ENCODE data around the gene DLGAP1.

Gene DLGAP1

GRCh38 chr18:3851159-3851558 lies 603.9 kb downstream of the DLGAP1 start:
- no peaks in the 10 kb centered on the region for H3K36me3 ChIP-seq (ENCODE audit: control insufficient read depth in 1 of 2, insufficient read depth in 2 of 2, low read length in 2 of 2)
- H3K27ac ChIP-seq (ENCODE audit: low read depth, low read length) = no peak overlapping the region
- no peaks in the 10 kb centered on the region for H3K27me3 ChIP-seq (ENCODE audit: control insufficient read depth in 1 of 2, insufficient read depth in 2 of 2, low read length in 2 of 2)
- no peaks in the 10 kb centered on the region for H3K9me3 ChIP-seq (ENCODE audit: control insufficient read depth in 1 of 2, low read length in 2 of 2)
- H3K4me1 ChIP-seq (ENCODE audit: control insufficient read depth in 1 of 2, insufficient read depth in 2 of 2, low read length in 2 of 2) = no peaks in the 10 kb centered on the region
- no peak overlapping the region for H3K9ac ChIP-seq (ENCODE audit: low read depth in 1 of 2, low read length in 2 of 2)
- H3K4me3 ChIP-seq (ENCODE audit: low read depth in 1 of 2, low read length in 2 of 2) = no peak overlapping the region

DNA sequence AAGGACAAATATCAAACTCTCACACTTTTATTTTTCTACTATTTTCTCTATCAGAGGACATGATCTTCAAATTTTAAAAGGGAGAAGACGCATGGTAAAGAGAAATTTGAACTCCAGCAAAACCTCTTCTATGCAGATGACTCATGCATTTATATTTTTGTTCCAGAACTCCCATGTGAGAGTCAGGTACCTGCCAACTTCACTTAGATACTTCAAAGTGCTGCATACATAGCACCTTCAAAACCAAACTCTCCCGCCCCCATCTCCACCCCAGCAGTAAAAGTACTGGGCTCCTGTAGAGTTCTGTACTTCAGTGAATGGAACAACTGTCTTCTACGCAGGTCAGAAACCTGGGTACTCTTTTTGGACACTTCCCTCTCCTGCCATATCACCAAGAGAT lies 606.8 kb downstream of the DLGAP1 start:
- Histone ChIP-seq H3K9me3 (ENCODE audit: control insufficient read depth in 1 of 2, low read length in 2 of 2) (no peaks in the 10 kb centered on the region), H3K9ac (ENCODE audit: low read depth in 1 of 2, low read length in 2 of 2) (no peak overlapping the region), H3K27ac (ENCODE audit: low read depth, low read length) (no peak overlapping the region), H3K4me1 (ENCODE audit: control insufficient read depth in 1 of 2, insufficient read depth in 2 of 2, low read length in 2 of 2) (no peaks in the 10 kb centered on the region), H3K27me3 (ENCODE audit: control insufficient read depth in 1 of 2, insufficient read depth in 2 of 2, low read length in 2 of 2) (no peaks in the 10 kb centered on the region), H3K36me3 (ENCODE audit: control insufficient read depth in 1 of 2, insufficient read depth in 2 of 2, low read length in 2 of 2) (no peaks in the 10 kb centered on the region), H3K4me3 (ENCODE audit: low read depth in 1 of 2, low read length in 2 of 2) (no peak overlapping the region)

DNA sequence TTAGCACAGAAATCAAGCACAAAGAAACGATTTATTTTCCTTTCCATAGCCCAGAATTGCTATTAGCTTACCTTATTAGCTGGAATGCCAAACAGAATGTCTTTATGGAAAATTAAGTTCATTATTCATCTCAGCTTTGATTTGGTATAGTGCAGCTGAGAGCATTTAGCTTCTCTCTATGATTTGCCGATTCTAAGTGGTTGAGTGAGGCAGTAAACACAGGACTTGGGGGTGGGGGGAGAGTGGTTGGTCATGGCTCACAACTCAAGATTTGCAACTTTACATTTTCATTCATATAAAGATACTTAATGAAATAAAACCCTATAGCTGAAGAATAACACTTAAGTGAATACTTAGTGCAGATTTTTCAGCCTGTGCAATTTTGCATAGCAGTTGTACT lies 609.9 kb downstream of the DLGAP1 start:
- no peaks in the 10 kb centered on the region for H3K9me3 ChIP-seq (ENCODE audit: control insufficient read depth in 1 of 2, low read length in 2 of 2)
- no peaks in the 10 kb centered on the region for H3K36me3 ChIP-seq (ENCODE audit: control insufficient read depth in 1 of 2, insufficient read depth in 2 of 2, low read length in 2 of 2)
- H3K4me1 ChIP-seq (ENCODE audit: control insufficient read depth in 1 of 2, insufficient read depth in 2 of 2, low read length in 2 of 2) = no peaks in the 10 kb centered on the region
- no peak overlapping the region for H3K27ac ChIP-seq (ENCODE audit: low read depth, low read length)
- no peaks in the 10 kb centered on the region for H3K27me3 ChIP-seq (ENCODE audit: control insufficient read depth in 1 of 2, insufficient read depth in 2 of 2, low read length in 2 of 2)
- H3K9ac ChIP-seq (ENCODE audit: low read depth in 1 of 2, low read length in 2 of 2) = no peak overlapping the region
- no peak overlapping the region for H3K4me3 ChIP-seq (ENCODE audit: low read depth in 1 of 2, low read length in 2 of 2)

GRCh38 chr18:3842844-3843243 lies 612.3 kb downstream of the DLGAP1 start:
- Histone ChIP-seq H3K9ac (ENCODE audit: low read depth in 1 of 2, low read length in 2 of 2) (no peak overlapping the region), H3K4me3 (ENCODE audit: low read depth in 1 of 2, low read length in 2 of 2) (no peak overlapping the region), H3K36me3 (ENCODE audit: control insufficient read depth in 1 of 2, insufficient read depth in 2 of 2, low read length in 2 of 2) (no peaks in the 10 kb centered on the region)

DNA sequence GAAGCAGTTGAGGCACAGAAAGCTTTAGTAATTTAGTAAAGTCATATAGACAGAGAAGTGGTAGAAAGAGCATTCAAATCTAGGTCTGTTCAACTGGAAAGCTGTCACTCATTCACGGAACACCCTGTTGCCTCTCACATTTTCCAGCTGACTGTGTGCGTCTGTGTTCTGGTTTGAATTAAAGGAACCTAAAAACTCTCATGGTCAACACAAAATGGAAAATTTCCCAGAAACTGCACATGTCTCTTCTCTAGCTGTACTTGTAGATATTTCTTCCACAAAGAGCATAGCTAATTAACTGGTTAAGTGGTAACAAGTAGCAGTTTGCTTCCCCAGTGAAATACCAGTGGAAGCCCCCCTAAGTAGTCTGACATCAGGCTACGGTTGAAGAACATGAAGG lies 614.3 kb downstream of the DLGAP1 start:
- no peaks in the 10 kb centered on the region for H3K9me3 ChIP-seq (ENCODE audit: control insufficient read depth in 1 of 2, low read length in 2 of 2)
- H3K4me3 ChIP-seq (ENCODE audit: low read depth in 1 of 2, low read length in 2 of 2) = no peak overlapping the region
- H3K9ac ChIP-seq (ENCODE audit: low read depth in 1 of 2, low read length in 2 of 2) = no peak overlapping the region
- H3K36me3 ChIP-seq (ENCODE audit: control insufficient read depth in 1 of 2, insufficient read depth in 2 of 2, low read length in 2 of 2) = no peaks in the 10 kb centered on the region
- H3K4me1 ChIP-seq (ENCODE audit: control insufficient read depth in 1 of 2, insufficient read depth in 2 of 2, low read length in 2 of 2) = no peaks in the 10 kb centered on the region
- no peak overlapping the region for H3K27ac ChIP-seq (ENCODE audit: low read depth, low read length)
- no peaks in the 10 kb centered on the region for H3K27me3 ChIP-seq (ENCODE audit: control insufficient read depth in 1 of 2, insufficient read depth in 2 of 2, low read length in 2 of 2)

More at GRCh38 chr18:3842844-3843243, 612.3 kb downstream of the DLGAP1 start:
- H3K27ac ChIP-seq (ENCODE audit: low read depth, low read length) = no peak overlapping the region
- H3K9me3 ChIP-seq (ENCODE audit: control insufficient read depth in 1 of 2, low read length in 2 of 2) = no peaks in the 10 kb centered on the region
- no peaks in the 10 kb centered on the region for H3K27me3 ChIP-seq (ENCODE audit: control insufficient read depth in 1 of 2, insufficient read depth in 2 of 2, low read length in 2 of 2)
- no peaks in the 10 kb centered on the region for H3K4me1 ChIP-seq (ENCODE audit: control insufficient read depth in 1 of 2, insufficient read depth in 2 of 2, low read length in 2 of 2)

DNA sequence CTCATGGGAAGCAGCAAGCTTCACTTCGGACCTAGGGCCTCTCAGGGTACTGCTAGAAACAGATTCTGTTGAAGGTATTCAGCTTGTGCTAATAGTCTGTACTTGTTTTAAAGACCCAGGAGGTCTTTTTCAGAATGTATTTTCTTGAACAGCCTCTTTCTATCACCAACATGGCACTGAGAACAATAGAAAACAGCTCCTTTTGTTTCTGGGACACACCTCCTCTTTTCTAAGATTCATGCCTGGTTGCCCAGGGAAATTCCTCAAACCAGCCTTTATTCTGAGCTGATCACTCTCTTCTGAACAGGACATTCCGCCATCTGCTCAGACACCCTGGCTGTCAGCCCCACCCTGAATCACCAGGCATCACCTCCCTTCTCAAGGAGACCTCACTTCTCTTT lies 615.5 kb downstream of the DLGAP1 start:
- H3K27me3 ChIP-seq (ENCODE audit: control insufficient read depth in 1 of 2, insufficient read depth in 2 of 2, low read length in 2 of 2) = no peaks in the 10 kb centered on the region
- H3K36me3 ChIP-seq (ENCODE audit: control insufficient read depth in 1 of 2, insufficient read depth in 2 of 2, low read length in 2 of 2) = no peaks in the 10 kb centered on the region
- no peaks in the 10 kb centered on the region for H3K4me1 ChIP-seq (ENCODE audit: control insufficient read depth in 1 of 2, insufficient read depth in 2 of 2, low read length in 2 of 2)
- no peak overlapping the region for H3K27ac ChIP-seq (ENCODE audit: low read depth, low read length)
- no peak overlapping the region for H3K4me3 ChIP-seq (ENCODE audit: low read depth in 1 of 2, low read length in 2 of 2)
- H3K9me3 ChIP-seq (ENCODE audit: control insufficient read depth in 1 of 2, low read length in 2 of 2) = no peaks in the 10 kb centered on the region
- H3K9ac ChIP-seq (ENCODE audit: low read depth in 1 of 2, low read length in 2 of 2) = no peak overlapping the region

DNA sequence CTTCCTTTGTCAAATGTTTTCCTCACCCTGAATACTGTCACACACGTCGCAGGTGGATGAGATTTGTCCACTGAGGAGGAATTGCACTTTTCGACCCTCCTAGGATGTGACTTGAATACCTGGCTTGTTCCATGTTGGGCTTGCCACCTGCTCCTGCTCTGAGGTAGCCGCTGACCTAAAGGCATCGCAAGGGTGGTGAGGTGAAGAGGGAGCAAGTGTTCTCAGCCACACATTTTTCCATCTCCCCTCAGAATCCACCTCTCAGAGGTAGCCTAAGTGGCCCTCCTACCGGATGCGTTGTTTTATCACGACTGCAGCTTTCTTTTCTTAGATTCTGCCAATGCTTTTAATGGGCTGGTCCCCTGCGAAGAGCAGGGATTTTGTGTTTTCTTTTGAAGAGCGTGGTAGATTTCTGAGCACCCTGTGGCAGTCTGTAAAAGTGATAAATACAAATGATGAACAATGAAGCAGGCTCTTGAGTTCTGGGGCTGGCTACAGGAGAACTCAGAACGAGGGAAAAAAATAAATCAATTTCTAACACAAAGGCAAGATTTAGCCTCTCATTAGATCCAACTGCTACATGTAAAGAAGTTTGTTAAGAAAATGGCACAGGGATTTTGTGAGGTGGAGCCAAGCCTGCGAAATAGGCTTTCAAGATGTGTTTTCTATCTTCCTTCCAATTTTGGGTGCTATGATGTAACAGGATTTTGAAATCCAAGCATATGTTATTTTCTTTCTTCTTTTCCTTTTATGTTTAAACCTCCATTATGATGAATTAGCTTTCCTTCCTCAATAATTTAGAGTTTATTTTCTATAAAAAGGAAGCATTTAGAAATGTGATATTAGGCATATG lies 618.4 kb downstream of the DLGAP1 start:
- H3K4me1 ChIP-seq (ENCODE audit: control insufficient read depth in 1 of 2, insufficient read depth in 2 of 2, low read length in 2 of 2) = no peaks in the 10 kb centered on the region
- H3K36me3 ChIP-seq (ENCODE audit: control insufficient read depth in 1 of 2, insufficient read depth in 2 of 2, low read length in 2 of 2) = no peaks in the 10 kb centered on the region
- no peak overlapping the region for H3K27ac ChIP-seq (ENCODE audit: low read depth, low read length)
- no peak overlapping the region for H3K4me3 ChIP-seq (ENCODE audit: low read depth in 1 of 2, low read length in 2 of 2)
- H3K27me3 ChIP-seq (ENCODE audit: control insufficient read depth in 1 of 2, insufficient read depth in 2 of 2, low read length in 2 of 2) = no peaks in the 10 kb centered on the region
- no peak overlapping the region for H3K9ac ChIP-seq (ENCODE audit: low read depth in 1 of 2, low read length in 2 of 2)
- H3K9me3 ChIP-seq (ENCODE audit: control insufficient read depth in 1 of 2, low read length in 2 of 2) = no peaks in the 10 kb centered on the region

DNA sequence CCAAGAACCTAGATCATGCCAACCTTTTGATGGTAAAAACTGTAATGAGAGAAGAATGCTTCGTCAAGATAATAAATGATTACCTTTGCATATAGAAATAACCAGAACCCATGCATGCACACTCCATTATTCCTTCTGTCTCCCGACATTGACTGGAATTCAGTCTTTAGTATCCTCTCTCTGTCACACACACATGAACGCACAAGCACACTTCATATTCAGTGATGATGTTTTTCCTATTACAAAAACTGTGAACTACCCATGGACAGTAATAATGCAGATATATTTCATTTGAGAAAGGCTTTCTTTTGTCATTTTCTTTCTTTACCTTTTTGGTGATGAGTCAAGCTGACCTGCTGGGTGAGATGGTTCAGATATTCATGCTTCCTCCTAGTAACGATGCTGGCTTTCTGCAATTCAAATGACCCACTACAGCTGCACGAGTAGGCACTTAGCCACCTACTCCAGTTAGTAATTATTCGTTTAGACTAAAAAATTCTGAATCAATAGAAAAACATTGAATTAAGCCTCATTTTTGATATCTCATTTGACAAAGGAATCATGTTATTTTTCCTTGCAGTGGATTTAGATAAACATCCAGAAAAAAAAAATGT lies 623.0 kb downstream of the DLGAP1 start:
- no peak overlapping the region for H3K27ac ChIP-seq (ENCODE audit: low read depth, low read length)
- H3K27me3 ChIP-seq (ENCODE audit: control insufficient read depth in 1 of 2, insufficient read depth in 2 of 2, low read length in 2 of 2) = no peaks in the 10 kb centered on the region
- H3K9ac ChIP-seq (ENCODE audit: low read depth in 1 of 2, low read length in 2 of 2) = no peak overlapping the region
- no peaks in the 10 kb centered on the region for H3K36me3 ChIP-seq (ENCODE audit: control insufficient read depth in 1 of 2, insufficient read depth in 2 of 2, low read length in 2 of 2)
- no peaks in the 10 kb centered on the region for H3K9me3 ChIP-seq (ENCODE audit: control insufficient read depth in 1 of 2, low read length in 2 of 2)
- no peak overlapping the region for H3K4me3 ChIP-seq (ENCODE audit: low read depth in 1 of 2, low read length in 2 of 2)
- H3K4me1 ChIP-seq (ENCODE audit: control insufficient read depth in 1 of 2, insufficient read depth in 2 of 2, low read length in 2 of 2) = no peaks in the 10 kb centered on the region

- Histone ChIP-seq H3K4me1 (ENCODE audit: control insufficient read depth in 1 of 2, insufficient read depth in 2 of 2, low read length in 2 of 2) (no peaks in the 10 kb centered on the region), H3K9me3 (ENCODE audit: control insufficient read depth in 1 of 2, low read length in 2 of 2) (no peaks in the 10 kb centered on the region), H3K36me3 (ENCODE audit: control insufficient read depth in 1 of 2, insufficient read depth in 2 of 2, low read length in 2 of 2) (no peaks in the 10 kb centered on the region), H3K27me3 (ENCODE audit: control insufficient read depth in 1 of 2, insufficient read depth in 2 of 2, low read length in 2 of 2) (no peaks in the 10 kb centered on the region), H3K27ac (ENCODE audit: low read depth, low read length) (no peak overlapping the region), H3K4me3 (ENCODE audit: low read depth in 1 of 2, low read length in 2 of 2) (no peak overlapping the region), H3K9ac (ENCODE audit: low read depth in 1 of 2, low read length in 2 of 2) (no peak overlapping the region)
Measured at GRCh38 chr18:3830604-3831003, 624.5 kb downstream of the DLGAP1 start.

GRCh38 chr18:3827236-3827845 lies 627.8 kb downstream of the DLGAP1 start:
- Histone ChIP-seq H3K4me3 (ENCODE audit: low read depth in 1 of 2, low read length in 2 of 2) (no peak overlapping the region), H3K27me3 (ENCODE audit: control insufficient read depth in 1 of 2, insufficient read depth in 2 of 2, low read length in 2 of 2) (no peaks in the 10 kb centered on the region), H3K27ac (ENCODE audit: low read depth, low read length) (no peak overlapping the region), H3K9ac (ENCODE audit: low read depth in 1 of 2, low read length in 2 of 2) (no peak overlapping the region), H3K4me1 (ENCODE audit: control insufficient read depth in 1 of 2, insufficient read depth in 2 of 2, low read length in 2 of 2) (no peaks in the 10 kb centered on the region), H3K9me3 (ENCODE audit: control insufficient read depth in 1 of 2, low read length in 2 of 2) (no peaks in the 10 kb centered on the region), H3K36me3 (ENCODE audit: control insufficient read depth in 1 of 2, insufficient read depth in 2 of 2, low read length in 2 of 2) (no peaks in the 10 kb centered on the region)

All from duodenal mucosa (tissue), 2 donors.